GM23338 (cell line): ENCODE data around the gene ALDH7A1. TPM values are rescaled to one million over a fixed set of nuclear protein-coding genes. Genes with fewer than 3 reads are reported as not detected.

Experiments
- ATAC-seq: fragments of 200-7000 bp; cut with Tn5 transposase; 3 replicates; pipeline ENCODE4 v1.9.1; 2020
- DNase-seq: peaks from one replicate; pipeline ENCODE4 v3.0.0-alpha.2; 2015; ENCODE audit warnings: low spot score
- H2AFZ ChIP-seq: fragments of 200-600 bp; sonication (generic); 2 replicates; pipeline ENCODE4 v1.8.0; 2016; ENCODE audit warnings: antibody characterized with exemption, mild to moderate bottlenecking, moderate library complexity
- H3F3A ChIP-seq: fragments of 200-600 bp; sonication (generic); replicated peaks from 2 replicates; pipeline ENCODE4 v1.8.0; 2017; ENCODE audit warnings: antibody characterized with exemption, mixed run types, low read depth
- H3K27ac ChIP-seq: fragments of 200-600 bp; sonication (generic); 2 replicates; pipeline ENCODE4 v1.6.1; 2016; ENCODE audit warnings: low read depth
- H3K27me3 ChIP-seq: fragments of 200-600 bp; sonication (generic); 2 replicates; pipeline ENCODE4 v1.8.0; 2016; ENCODE audit warnings: mild to moderate bottlenecking, mixed run types, moderate library complexity; ENCODE audit not compliant: insufficient read depth
- H3K36me3 ChIP-seq: fragments of 200-600 bp; sonication (generic); 2 replicates; pipeline ENCODE4 v1.8.0; 2016; ENCODE audit warnings: mild to moderate bottlenecking; ENCODE audit not compliant: insufficient read depth
- H3K4me1 ChIP-seq: fragments of 200-600 bp; sonication (generic); 2 replicates; pipeline ENCODE4 v1.8.0; 2016; ENCODE audit warnings: mild to moderate bottlenecking, moderate library complexity; ENCODE audit not compliant: insufficient read depth
- H3K4me2 ChIP-seq: fragments of 200-600 bp; sonication (generic); 2 replicates; pipeline ENCODE4 v1.7.1; 2017; ENCODE audit warnings: mixed run types
- H3K4me3 ChIP-seq: fragments of 200-600 bp; sonication (generic); 2 replicates; pipeline ENCODE4 v1.6.1; 2016; ENCODE audit warnings: mixed run types
- H3K79me2 ChIP-seq: fragments of 200-600 bp; sonication (generic); replicated peaks from 2 replicates; pipeline ENCODE4 v1.8.0; 2017; ENCODE audit warnings: mild to moderate bottlenecking; ENCODE audit not compliant: insufficient read depth
- H3K9me2 ChIP-seq: fragments of 200-600 bp; sonication (generic); 2 replicates; pipeline ENCODE4 v1.8.0; 2017; ENCODE audit not compliant: insufficient read depth
- H4K20me1 ChIP-seq: fragments of 200-600 bp; sonication (generic); replicated peaks from 2 replicates; pipeline ENCODE4 v1.8.0; 2017; ENCODE audit warnings: mild to moderate bottlenecking; ENCODE audit not compliant: insufficient read depth
- H3K27ac Mint-ChIP-seq: 2 replicates; pipeline ENCODE4 v1.8.0; 2020; ENCODE audit warnings: inconsistent platforms, mild to moderate bottlenecking, moderate library complexity, mixed read lengths
- H3K27me3 Mint-ChIP-seq: 3 replicates; pipeline ENCODE4 v1.8.0; 2022; ENCODE audit warnings: low read depth, mild to moderate bottlenecking, moderate library complexity, mixed read lengths, inconsistent platforms; ENCODE audit not compliant: insufficient read depth, poor library complexity
- H3K36me3 Mint-ChIP-seq: 3 replicates; pipeline ENCODE4 v1.8.0; 2021; ENCODE audit warnings: low read depth, mild to moderate bottlenecking, inconsistent platforms, moderate library complexity, mixed read lengths
- H3K4me1 Mint-ChIP-seq: 3 replicates; pipeline ENCODE4 v1.8.0; 2020; ENCODE audit warnings: mild to moderate bottlenecking, inconsistent platforms, mixed read lengths
- H3K4me3 Mint-ChIP-seq: 3 replicates; pipeline ENCODE4 v1.8.0; 2021; ENCODE audit warnings: moderate library complexity, mild to moderate bottlenecking, inconsistent platforms, mixed read lengths
- H3K9me3 Mint-ChIP-seq: 3 replicates; pipeline ENCODE4 v1.8.0; 2020; ENCODE audit warnings: moderate library complexity, mild to moderate bottlenecking, inconsistent platforms, mixed read lengths
- CREB1 ChIP-seq: fragments of 250-450 bp; sonication (Bioruptor Pico); IDR thresholded peaks from 2 replicates; pipeline ENCODE4 v1.5.0; 2020; ENCODE audit warnings: low read depth, mild to moderate bottlenecking, moderate library complexity
- EZH2phosphoT487 ChIP-seq: fragments of 200-600 bp; sonication (generic); IDR thresholded peaks from one replicate; pipeline ENCODE4 v1.8.1; 2018; ENCODE audit warnings: antibody characterized with exemption; ENCODE audit not compliant: unreplicated experiment
- JUNB ChIP-seq: IDR thresholded peaks from one replicate; pipeline ENCODE4 v1.6.1; 2016; ENCODE audit warnings: antibody characterized with exemption; ENCODE audit not compliant: unreplicated experiment
- NANOG ChIP-seq: IDR thresholded peaks from 2 replicates; pipeline ENCODE4 v1.6.1; 2016; ENCODE audit warnings: antibody characterized with exemption, borderline replicate concordance
- POLR2AphosphoS5 ChIP-seq: IDR thresholded peaks from 2 replicates; pipeline ENCODE4 v1.6.1; 2016; ENCODE audit warnings: antibody characterized with exemption, low read depth
- STAT1 ChIP-seq: IDR thresholded peaks from one replicate; pipeline ENCODE4 v1.6.1; 2016; ENCODE audit warnings: antibody characterized with exemption; ENCODE audit not compliant: unreplicated experiment
- ZNF114 ChIP-seq: fragments of 250-450 bp; sonication (Bioruptor Pico); IDR thresholded peaks from 2 replicates; pipeline ENCODE4 v1.5.0; 2020; ENCODE audit warnings: mild to moderate bottlenecking, moderate library complexity
- ZNF331 ChIP-seq: fragments of 250-450 bp; sonication (Bioruptor Pico); IDR thresholded peaks from 2 replicates; pipeline ENCODE4 v1.5.0; 2020; ENCODE audit warnings: low read depth, mild to moderate bottlenecking, moderate library complexity
- polyA plus RNA-seq: library from polyadenylated mRNA; unstranded; fragments of >200 nt; fragmentation: Nextera tagmentation; extraction: Ambion mirVana; gene quantifications from 2 replicates; pipeline ENCODE4 v1.2.1, GENCODE V29; 2016
- total RNA-seq: library from RNA; depleted of rRNA; stranded (reverse); fragments of >200 nt; shearing (Covaris generic); gene quantifications from 2 replicates; pipeline ENCODE4 v1.2.3, GENCODE V29; 2014
- TF ChIP-seq, protein P1 (sequence below): IDR thresholded peaks from one replicate; pipeline ENCODE4 v1.6.1; 2018; ENCODE audit warnings: antibody characterized with exemption; ENCODE audit not compliant: unreplicated experiment
- TF ChIP-seq, protein P2 (sequence below): IDR thresholded peaks from 2 replicates; pipeline ENCODE4 v1.6.1; 2016; ENCODE audit warnings: antibody characterized with exemption
- TF ChIP-seq, protein P3 (sequence below): fragments of 250-450 bp; sonication (Bioruptor Pico); IDR thresholded peaks from 2 replicates; pipeline ENCODE4 v1.5.0; 2020; ENCODE audit warnings: mild to moderate bottlenecking, moderate library complexity

ALDH7A1 gene
- total and polyA plus RNA-seq, 2 experiments from 2014 or later = 122 to 198 TPM

DNA sequence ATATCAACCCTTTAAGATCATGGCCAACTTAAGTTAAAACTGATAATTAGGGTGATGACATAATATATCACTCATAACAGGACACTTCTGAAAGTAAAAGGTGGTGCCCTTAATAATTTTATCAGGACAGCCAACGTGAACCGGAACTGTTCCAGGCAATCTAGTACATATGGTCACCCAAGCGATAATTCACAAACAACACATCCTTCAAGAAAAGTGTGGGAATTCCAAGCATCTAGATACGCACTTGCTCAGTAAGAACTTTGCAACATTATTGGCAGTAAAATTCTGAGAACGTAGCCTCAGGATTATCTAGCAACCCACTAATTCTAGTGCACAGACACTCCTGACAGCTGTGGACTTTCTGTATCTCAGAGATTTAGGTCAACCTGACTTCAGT is 85.7 kb downstream of the ALDH7A1 start (continued):
- TF ChIP-seq, protein P1, sequence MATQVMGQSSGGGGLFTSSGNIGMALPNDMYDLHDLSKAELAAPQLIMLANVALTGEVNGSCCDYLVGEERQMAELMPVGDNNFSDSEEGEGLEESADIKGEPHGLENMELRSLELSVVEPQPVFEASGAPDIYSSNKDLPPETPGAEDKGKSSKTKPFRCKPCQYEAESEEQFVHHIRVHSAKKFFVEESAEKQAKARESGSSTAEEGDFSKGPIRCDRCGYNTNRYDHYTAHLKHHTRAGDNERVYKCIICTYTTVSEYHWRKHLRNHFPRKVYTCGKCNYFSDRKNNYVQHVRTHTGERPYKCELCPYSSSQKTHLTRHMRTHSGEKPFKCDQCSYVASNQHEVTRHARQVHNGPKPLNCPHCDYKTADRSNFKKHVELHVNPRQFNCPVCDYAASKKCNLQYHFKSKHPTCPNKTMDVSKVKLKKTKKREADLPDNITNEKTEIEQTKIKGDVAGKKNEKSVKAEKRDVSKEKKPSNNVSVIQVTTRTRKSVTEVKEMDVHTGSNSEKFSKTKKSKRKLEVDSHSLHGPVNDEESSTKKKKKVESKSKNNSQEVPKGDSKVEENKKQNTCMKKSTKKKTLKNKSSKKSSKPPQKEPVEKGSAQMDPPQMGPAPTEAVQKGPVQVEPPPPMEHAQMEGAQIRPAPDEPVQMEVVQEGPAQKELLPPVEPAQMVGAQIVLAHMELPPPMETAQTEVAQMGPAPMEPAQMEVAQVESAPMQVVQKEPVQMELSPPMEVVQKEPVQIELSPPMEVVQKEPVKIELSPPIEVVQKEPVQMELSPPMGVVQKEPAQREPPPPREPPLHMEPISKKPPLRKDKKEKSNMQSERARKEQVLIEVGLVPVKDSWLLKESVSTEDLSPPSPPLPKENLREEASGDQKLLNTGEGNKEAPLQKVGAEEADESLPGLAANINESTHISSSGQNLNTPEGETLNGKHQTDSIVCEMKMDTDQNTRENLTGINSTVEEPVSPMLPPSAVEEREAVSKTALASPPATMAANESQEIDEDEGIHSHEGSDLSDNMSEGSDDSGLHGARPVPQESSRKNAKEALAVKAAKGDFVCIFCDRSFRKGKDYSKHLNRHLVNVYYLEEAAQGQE = no peak
- no peak for TF ChIP-seq JUNB
- TF ChIP-seq, protein P2, sequence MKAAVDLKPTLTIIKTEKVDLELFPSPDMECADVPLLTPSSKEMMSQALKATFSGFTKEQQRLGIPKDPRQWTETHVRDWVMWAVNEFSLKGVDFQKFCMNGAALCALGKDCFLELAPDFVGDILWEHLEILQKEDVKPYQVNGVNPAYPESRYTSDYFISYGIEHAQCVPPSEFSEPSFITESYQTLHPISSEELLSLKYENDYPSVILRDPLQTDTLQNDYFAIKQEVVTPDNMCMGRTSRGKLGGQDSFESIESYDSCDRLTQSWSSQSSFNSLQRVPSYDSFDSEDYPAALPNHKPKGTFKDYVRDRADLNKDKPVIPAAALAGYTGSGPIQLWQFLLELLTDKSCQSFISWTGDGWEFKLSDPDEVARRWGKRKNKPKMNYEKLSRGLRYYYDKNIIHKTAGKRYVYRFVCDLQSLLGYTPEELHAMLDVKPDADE = no peak
- TF ChIP-seq STAT1 = no peak
- no peak for TF ChIP-seq POLR2AphosphoS5
- no peak for TF ChIP-seq EZH2phosphoT487
- no peak for TF ChIP-seq ZNF114
- no peak for TF ChIP-seq NANOG

DNA sequence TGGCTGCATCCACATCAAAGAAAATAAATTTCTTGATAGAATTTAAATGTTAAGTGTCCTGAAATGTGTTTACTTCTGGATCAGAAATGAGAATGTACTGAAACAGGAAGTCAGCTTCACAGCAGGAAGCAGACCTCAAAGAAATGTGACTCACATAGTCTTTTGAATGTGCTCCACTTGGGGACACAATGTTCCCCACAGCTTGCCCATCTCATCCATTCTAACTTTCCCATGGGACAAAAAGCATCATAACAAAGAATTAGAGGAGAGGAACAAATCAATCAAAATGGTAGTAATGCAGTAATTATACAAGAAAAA is 86.1 kb downstream of the ALDH7A1 start:
- Histone ChIP-seq H3K36me3 (no peaks in the 10 kb centered on the region), H3K4me1 (no peaks in the 10 kb centered on the region), H3K4me2 (no peak overlapping the region), H4K20me1 (no peaks in the 10 kb centered on the region), H3K9me2 (peaks cover 23% of the 10 kb centered on the region), H3K27ac (no peak overlapping the region), H3K79me2 (no peaks in the 10 kb centered on the region), H2AFZ (no peak overlapping the region), H3K4me3 (no peak overlapping the region), H3K27me3 (no peaks in the 10 kb centered on the region), H3F3A (no peaks in the 10 kb centered on the region)
- DNase-seq (no peak), ATAC-seq (no peak)
- H3K4me1 Mint-ChIP-seq = peaks cover 4% of the 10 kb centered on the region; the same call in 1 of the 3 replicates
- no peak overlapping the region for H3K27ac Mint-ChIP-seq
- no peaks in the 10 kb centered on the region for H3K36me3 Mint-ChIP-seq
- TF ChIP-seq JUNB = no peak
- no peak for TF ChIP-seq STAT1
- TF ChIP-seq, protein P2 = no peak
- TF ChIP-seq NANOG = no peak
- TF ChIP-seq CREB1 (CRISPR knock-in tag) = no peak
- TF ChIP-seq ZNF114 = no peak
- TF ChIP-seq, protein P3, sequence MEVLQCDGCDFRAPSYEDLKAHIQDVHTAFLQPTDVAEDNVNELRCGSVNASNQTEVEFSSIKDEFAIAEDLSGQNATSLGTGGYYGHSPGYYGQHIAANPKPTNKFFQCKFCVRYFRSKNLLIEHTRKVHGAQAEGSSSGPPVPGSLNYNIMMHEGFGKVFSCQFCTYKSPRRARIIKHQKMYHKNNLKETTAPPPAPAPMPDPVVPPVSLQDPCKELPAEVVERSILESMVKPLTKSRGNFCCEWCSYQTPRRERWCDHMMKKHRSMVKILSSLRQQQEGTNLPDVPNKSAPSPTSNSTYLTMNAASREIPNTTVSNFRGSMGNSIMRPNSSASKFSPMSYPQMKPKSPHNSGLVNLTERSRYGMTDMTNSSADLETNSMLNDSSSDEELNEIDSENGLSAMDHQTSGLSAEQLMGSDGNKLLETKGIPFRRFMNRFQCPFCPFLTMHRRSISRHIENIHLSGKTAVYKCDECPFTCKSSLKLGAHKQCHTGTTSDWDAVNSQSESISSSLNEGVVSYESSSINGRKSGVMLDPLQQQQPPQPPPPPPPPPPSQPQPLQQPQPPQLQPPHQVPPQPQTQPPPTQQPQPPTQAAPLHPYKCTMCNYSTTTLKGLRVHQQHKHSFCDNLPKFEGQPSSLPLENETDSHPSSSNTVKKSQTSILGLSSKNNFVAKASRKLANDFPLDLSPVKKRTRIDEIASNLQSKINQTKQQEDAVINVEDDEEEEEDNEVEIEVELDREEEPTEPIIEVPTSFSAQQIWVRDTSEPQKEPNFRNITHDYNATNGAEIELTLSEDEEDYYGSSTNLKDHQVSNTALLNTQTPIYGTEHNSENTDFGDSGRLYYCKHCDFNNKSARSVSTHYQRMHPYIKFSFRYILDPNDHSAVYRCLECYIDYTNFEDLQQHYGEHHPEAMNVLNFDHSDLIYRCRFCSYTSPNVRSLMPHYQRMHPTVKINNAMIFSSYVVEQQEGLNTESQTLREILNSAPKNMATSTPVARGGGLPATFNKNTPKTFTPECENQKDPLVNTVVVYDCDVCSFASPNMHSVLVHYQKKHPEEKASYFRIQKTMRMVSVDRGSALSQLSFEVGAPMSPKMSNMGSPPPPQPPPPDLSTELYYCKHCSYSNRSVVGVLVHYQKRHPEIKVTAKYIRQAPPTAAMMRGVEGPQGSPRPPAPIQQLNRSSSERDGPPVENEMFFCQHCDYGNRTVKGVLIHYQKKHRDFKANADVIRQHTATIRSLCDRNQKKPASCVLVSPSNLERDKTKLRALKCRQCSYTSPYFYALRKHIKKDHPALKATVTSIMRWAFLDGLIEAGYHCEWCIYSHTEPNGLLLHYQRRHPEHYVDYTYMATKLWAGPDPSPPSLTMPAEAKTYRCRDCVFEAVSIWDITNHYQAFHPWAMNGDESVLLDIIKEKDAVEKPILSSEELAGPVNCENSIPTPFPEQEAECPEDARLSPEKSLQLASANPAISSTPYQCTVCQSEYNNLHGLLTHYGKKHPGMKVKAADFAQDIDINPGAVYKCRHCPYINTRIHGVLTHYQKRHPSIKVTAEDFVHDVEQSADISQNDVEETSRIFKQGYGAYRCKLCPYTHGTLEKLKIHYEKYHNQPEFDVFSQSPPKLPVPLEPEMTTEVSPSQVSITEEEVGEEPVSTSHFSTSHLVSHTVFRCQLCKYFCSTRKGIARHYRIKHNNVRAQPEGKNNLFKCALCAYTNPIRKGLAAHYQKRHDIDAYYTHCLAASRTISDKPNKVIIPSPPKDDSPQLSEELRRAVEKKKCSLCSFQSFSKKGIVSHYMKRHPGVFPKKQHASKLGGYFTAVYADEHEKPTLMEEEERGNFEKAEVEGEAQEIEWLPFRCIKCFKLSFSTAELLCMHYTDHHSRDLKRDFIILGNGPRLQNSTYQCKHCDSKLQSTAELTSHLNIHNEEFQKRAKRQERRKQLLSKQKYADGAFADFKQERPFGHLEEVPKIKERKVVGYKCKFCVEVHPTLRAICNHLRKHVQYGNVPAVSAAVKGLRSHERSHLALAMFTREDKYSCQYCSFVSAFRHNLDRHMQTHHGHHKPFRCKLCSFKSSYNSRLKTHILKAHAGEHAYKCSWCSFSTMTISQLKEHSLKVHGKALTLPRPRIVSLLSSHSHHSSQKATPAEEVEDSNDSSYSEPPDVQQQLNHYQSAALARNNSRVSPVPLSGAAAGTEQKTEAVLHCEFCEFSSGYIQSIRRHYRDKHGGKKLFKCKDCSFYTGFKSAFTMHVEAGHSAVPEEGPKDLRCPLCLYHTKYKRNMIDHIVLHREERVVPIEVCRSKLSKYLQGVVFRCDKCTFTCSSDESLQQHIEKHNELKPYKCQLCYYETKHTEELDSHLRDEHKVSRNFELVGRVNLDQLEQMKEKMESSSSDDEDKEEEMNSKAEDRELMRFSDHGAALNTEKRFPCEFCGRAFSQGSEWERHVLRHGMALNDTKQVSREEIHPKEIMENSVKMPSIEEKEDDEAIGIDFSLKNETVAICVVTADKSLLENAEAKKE = no peak
- no peak for TF ChIP-seq POLR2AphosphoS5
- no peak for TF ChIP-seq ZNF331 (CRISPR knock-in tag)
- no peaks in the 10 kb centered on the region for H3K9me3 Mint-ChIP-seq
- H3K27me3 Mint-ChIP-seq = peaks cover 5% of the 10 kb centered on the region
- H3K4me3 Mint-ChIP-seq = no peak overlapping the region
